ENCODE measurements around the gene SLC35E3.

GRCh38 chr12:68814490-68815231, 68.7 kb downstream of the SLC35E3 start:
- TF ChIP-seq POLR2A (IDR thresholded peaks at IDR 0.05) (no peak), CTCF (IDR thresholded peaks at IDR 0.05) (no peak)

Data from right lobe of liver (tissue), 4 donors.